Upper lobe of left lung (tissue), 4 donors: Measurements from ENCODE around the gene MAPK11.

Experiments
- POLR2A ChIP-seq, 4 donors: fragments of 450-650 bp; IDR thresholded peaks; one replicate each; pipeline ENCODE4 v1.5.1; 2016 to 2017; ENCODE audit warnings: antibody characterized with exemption in 4 of 4, mild to moderate bottlenecking in 2 of 4
- POLR2AphosphoS5 ChIP-seq, 2 donors: sonication (generic); formaldehyde crosslinking; IDR thresholded peaks; one replicate each; pipeline ENCODE4 v1.5.1; 2017; ENCODE audit warnings: antibody characterized with exemption in 2 of 2
- TF ChIP-seq, protein P1 (sequence below), 6 experiments: fragments of 450-650 bp in 4 of 6; fragments of 200-600 bp in 2 of 6; sonication (generic) in 2 of 6; IDR thresholded peaks; one replicate each; pipeline ENCODE4 v1.5.1; 2016 to 2019; ENCODE audit warnings: antibody characterized with exemption in 6 of 6

DNA sequence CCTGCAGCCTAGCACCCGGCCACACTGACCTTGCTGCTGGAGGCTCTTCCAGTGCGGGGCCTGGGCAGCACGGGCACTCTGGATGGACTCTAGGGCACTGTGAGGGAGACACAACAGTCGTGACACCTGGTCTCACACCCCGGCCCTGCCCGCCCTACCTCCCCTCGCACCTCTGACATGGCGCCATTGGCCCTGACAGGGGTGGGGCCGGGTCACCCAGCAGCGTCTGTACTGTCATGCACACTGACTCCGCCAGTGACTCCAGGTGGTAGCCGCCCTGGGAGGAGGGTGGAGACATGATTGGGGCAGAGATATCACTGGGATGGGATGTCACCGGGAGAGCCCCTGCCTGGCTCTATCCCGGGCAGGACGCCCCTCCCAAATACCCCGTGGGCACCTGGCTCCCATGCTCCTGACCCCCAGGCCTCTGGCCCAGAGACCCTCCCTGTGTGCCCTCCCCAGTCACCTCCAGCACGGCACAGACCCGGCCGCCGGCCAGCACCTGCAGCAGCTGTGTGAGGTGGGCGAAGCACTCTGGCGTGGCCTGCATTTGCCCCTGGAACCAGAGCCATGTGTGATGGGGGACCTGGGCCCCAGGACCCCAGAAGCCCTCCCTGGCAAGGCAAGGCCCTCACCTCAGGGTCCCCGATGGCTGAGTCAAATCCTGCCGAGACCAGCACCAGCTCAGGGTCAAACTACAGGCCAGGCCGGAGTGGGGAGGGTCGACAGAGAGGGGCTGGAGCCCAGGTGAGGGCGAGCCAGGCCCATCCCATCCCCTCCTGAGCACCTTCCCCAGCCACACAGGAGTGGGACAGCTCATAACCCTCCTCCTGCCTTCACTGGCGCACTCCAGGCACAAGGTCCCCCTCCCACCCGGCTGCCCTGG is 21.7 kb downstream of the MAPK11 start:
- TF ChIP-seq, protein P1, sequence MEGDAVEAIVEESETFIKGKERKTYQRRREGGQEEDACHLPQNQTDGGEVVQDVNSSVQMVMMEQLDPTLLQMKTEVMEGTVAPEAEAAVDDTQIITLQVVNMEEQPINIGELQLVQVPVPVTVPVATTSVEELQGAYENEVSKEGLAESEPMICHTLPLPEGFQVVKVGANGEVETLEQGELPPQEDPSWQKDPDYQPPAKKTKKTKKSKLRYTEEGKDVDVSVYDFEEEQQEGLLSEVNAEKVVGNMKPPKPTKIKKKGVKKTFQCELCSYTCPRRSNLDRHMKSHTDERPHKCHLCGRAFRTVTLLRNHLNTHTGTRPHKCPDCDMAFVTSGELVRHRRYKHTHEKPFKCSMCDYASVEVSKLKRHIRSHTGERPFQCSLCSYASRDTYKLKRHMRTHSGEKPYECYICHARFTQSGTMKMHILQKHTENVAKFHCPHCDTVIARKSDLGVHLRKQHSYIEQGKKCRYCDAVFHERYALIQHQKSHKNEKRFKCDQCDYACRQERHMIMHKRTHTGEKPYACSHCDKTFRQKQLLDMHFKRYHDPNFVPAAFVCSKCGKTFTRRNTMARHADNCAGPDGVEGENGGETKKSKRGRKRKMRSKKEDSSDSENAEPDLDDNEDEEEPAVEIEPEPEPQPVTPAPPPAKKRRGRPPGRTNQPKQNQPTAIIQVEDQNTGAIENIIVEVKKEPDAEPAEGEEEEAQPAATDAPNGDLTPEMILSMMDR (IDR thresholded peaks at IDR 0.05): no peak
- TF ChIP-seq POLR2A (IDR thresholded peaks at IDR 0.05) (no peak), POLR2AphosphoS5 (IDR thresholded peaks at IDR 0.05) (no peak)
